ENCODE measurements around the gene PPT2. TPM values are rescaled to one million over a fixed set of nuclear protein-coding genes. Genes with fewer than 3 reads are reported as not detected.

Gene PPT2
- total and polyA plus RNA-seq, 2 of the 13 experiments (the other 11 are each of a cell fraction or from before 2014, with no cell fraction given): 39.2 to 61.8 TPM

DNA sequence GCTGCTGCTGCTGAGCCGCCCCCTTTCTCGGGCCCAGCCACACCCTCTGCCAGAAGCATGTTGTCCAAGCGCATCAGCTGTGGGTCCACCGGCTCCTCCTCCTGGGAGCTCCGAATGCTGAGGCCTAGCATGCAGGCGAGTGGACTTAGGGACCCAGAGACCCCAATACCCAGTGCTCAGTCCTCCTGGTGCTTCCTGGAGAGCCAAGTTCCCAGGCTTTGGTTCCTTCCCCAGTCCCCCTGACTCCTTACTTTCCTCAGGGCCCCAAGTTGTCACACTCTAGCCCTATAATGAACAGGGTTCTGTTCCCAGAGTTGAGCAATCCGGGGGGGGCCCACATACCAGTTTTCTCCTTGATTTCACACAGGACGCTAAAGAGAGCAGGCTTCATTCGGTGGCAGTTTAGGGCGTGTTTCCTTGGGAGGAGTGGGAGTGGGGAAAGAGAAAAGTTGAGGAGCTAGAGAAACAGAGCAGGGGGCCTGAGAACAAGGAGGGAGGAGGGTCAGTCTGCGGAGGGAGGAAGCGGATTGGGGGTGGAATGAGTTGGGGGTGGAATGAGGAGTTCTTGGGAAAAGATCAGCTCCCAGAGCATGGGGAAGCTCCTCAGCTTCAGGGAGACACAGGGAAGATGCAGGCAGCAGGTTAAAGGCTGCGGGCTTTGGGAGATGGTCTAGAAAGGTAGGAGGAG is 34.6 kb downstream of the PPT2 start (continued):
- TF ChIP-seq, protein P1, sequence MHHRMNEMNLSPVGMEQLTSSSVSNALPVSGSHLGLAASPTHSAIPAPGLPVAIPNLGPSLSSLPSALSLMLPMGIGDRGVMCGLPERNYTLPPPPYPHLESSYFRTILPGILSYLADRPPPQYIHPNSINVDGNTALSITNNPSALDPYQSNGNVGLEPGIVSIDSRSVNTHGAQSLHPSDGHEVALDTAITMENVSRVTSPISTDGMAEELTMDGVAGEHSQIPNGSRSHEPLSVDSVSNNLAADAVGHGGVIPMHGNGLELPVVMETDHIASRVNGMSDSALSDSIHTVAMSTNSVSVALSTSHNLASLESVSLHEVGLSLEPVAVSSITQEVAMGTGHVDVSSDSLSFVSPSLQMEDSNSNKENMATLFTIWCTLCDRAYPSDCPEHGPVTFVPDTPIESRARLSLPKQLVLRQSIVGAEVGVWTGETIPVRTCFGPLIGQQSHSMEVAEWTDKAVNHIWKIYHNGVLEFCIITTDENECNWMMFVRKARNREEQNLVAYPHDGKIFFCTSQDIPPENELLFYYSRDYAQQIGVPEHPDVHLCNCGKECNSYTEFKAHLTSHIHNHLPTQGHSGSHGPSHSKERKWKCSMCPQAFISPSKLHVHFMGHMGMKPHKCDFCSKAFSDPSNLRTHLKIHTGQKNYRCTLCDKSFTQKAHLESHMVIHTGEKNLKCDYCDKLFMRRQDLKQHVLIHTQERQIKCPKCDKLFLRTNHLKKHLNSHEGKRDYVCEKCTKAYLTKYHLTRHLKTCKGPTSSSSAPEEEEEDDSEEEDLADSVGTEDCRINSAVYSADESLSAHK (CRISPR knock-in tag; IDR thresholded peaks at IDR 0.05; ENCODE audit: borderline replicate concordance): no peak

DNA sequence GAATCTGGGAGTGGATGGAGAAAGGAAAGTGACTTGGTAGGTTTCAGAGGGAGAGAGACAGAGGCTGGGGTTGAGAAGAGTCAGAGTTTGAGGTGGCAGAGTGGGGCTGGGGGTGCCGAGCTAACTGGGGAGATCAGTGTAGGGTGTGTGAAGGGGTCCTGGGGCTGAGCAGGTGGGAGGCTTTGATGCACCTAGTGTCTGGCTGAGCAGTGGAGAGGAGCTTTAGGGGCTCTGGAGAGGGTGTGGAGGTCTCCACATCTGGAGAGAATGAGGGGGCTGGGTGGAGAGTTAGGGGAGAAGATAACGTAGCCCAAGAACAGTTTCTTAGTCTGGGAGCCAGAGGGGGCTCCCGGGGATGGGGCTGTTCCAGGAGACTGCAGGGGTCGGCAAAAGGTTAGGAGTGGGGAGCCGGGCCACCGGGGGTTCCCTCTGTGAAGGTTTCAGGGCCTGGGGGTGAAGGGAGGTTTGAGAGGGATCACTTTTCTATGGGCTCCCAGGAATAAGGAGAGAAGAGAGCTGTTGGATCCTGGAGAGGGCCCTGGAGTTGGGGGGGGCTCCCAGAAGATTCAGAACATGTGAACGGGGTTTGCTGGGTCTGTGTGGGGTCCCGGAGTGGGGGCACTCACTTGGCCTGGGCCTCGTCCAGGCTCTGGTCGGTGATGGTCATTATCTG is 35.3 kb downstream of the PPT2 start:
- H2AFZ ChIP-seq (ENCODE audit: low read length): no peak overlapping the region
- ChIA-PET CTCF (ENCODE audit: low intra/inter-chr PET ratio, low total read pairs) (no interaction called here), POLR2A (interaction anchor here (2.5 to 7.1 kb wide), 2 partner anchors 11 to 60 kb away, joined by 18 to 127 read pairs; partner anchors contain the start of genes AGPAT1, ATF6B, FKBPL and RNF5)
- peak overlapping the region; percentile 90 for H3K4me2 ChIP-seq (ENCODE audit: low read depth, low read length)
- no peaks in the 10 kb centered on the region; a peak in 1 of 5 replicates for H3K27me3 ChIP-seq (ENCODE audit: control insufficient read depth in 1 of 2, insufficient read depth in 2 of 2, low read length in 2 of 2)
- DNase-seq (ENCODE audit: low spot score) (no peak), FAIRE-seq (no peak), ATAC-seq (peak; percentile 10)
- peaks cover 36% of the 10 kb centered on the region for H3K4me1 ChIP-seq (ENCODE audit: insufficient read depth, low read length)
- H3K9me3 ChIP-seq (ENCODE audit: low read length): no peaks in the 10 kb centered on the region
- H3K79me2 ChIP-seq (ENCODE audit: insufficient read depth, low read length): peaks cover 15% of the 10 kb centered on the region
- peak overlapping the region; percentile 74 to 93 (median 79) for H3K4me3 ChIP-seq (replicated peaks in 1 of 3; ENCODE audit: insufficient read depth in 1 of 3, low read depth in 2 of 3, low read length in 3 of 3)
- intact Hi-C loops (cut with micrococcal nuclease; ENCODE audit: unreplicated experiment) (no loop called here), in situ Hi-C loops (cut with HindIII; ENCODE audit: extremely low pct_ligation_motif_present, low pct_unique_long_range_greater_than_20kb) (no loop called here)
- peak overlapping the region; percentile 90 for H3K9ac ChIP-seq (ENCODE audit: insufficient read depth, low read depth, low read length)
- peak overlapping the region; percentile 80 for H3K27ac ChIP-seq (ENCODE audit: extremely low read length, insufficient read depth, low read length)
- peaks cover 7 to 19% of the 10 kb centered on the region in 2 experiments for H3K36me3 ChIP-seq (replicated peaks in 1 of 2; ENCODE audit: control insufficient read depth in 1 of 2, insufficient read depth in 2 of 2, low read length in 2 of 2)
- H4K20me1 ChIP-seq (ENCODE audit: insufficient read depth, low read length): no peaks in the 10 kb centered on the region
- BruUV-seq (replicated peaks): no TSS peak
- 17% methylated on average over 8 of the region's 10 CpGs for WGBS (ENCODE audit: low lambda C conversion rate)
- TF ChIP-seq, protein P2, sequence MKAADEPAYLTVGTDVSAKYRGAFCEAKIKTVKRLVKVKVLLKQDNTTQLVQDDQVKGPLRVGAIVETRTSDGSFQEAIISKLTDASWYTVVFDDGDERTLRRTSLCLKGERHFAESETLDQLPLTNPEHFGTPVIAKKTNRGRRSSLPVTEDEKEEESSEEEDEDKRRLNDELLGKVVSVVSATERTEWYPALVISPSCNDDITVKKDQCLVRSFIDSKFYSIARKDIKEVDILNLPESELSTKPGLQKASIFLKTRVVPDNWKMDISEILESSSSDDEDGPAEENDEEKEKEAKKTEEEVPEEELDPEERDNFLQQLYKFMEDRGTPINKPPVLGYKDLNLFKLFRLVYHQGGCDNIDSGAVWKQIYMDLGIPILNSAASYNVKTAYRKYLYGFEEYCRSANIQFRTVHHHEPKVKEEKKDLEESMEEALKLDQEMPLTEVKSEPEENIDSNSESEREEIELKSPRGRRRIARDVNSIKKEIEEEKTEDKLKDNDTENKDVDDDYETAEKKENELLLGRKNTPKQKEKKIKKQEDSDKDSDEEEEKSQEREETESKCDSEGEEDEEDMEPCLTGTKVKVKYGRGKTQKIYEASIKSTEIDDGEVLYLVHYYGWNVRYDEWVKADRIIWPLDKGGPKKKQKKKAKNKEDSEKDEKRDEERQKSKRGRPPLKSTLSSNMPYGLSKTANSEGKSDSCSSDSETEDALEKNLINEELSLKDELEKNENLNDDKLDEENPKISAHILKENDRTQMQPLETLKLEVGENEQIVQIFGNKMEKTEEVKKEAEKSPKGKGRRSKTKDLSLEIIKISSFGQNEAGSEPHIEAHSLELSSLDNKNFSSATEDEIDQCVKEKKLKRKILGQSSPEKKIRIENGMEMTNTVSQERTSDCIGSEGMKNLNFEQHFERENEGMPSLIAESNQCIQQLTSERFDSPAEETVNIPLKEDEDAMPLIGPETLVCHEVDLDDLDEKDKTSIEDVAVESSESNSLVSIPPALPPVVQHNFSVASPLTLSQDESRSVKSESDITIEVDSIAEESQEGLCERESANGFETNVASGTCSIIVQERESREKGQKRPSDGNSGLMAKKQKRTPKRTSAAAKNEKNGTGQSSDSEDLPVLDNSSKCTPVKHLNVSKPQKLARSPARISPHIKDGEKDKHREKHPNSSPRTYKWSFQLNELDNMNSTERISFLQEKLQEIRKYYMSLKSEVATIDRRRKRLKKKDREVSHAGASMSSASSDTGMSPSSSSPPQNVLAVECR (CRISPR knock-in tag; IDR thresholded peaks at IDR 0.05; ENCODE audit: borderline replicate concordance): 0 out of 2 replicates have a peak, but pooled peaks have one; percentile 16
- 0 out of 2 replicates have a peak, but pooled peaks have one; percentile 38 for TF ChIP-seq KAT7 (CRISPR knock-in tag; IDR thresholded peaks at IDR 0.05; ENCODE audit: borderline replicate concordance)
- 0 out of 2 replicates have a peak, but pooled peaks have one; percentile 42 for TF ChIP-seq TBX2 (CRISPR knock-in tag; IDR thresholded peaks at IDR 0.05; ENCODE audit: borderline replicate concordance)
- TF ChIP-seq ETV6 (CRISPR knock-in tag; conservative IDR thresholded peaks at IDR 0.05): no peak
- TF ChIP-seq, protein P3, sequence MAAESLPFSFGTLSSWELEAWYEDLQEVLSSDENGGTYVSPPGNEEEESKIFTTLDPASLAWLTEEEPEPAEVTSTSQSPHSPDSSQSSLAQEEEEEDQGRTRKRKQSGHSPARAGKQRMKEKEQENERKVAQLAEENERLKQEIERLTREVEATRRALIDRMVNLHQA (CRISPR knock-in tag; IDR thresholded peaks at IDR 0.05): no peak
- no peak for TF ChIP-seq RBM39 (IDR thresholded peaks at IDR 0.05; ENCODE audit: low read depth, low read length, poor library complexity, severe bottlenecking)
- TF ChIP-seq, protein P4, sequence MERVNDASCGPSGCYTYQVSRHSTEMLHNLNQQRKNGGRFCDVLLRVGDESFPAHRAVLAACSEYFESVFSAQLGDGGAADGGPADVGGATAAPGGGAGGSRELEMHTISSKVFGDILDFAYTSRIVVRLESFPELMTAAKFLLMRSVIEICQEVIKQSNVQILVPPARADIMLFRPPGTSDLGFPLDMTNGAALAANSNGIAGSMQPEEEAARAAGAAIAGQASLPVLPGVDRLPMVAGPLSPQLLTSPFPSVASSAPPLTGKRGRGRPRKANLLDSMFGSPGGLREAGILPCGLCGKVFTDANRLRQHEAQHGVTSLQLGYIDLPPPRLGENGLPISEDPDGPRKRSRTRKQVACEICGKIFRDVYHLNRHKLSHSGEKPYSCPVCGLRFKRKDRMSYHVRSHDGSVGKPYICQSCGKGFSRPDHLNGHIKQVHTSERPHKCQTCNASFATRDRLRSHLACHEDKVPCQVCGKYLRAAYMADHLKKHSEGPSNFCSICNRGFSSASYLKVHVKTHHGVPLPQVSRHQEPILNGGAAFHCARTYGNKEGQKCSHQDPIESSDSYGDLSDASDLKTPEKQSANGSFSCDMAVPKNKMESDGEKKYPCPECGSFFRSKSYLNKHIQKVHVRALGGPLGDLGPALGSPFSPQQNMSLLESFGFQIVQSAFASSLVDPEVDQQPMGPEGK (CRISPR knock-in tag; IDR thresholded peaks at IDR 0.05): peak; percentile 85
- TF ChIP-seq NFKB2 (CRISPR knock-in tag; IDR thresholded peaks at IDR 0.05; ENCODE audit: borderline replicate concordance): 0 out of 2 replicates have a peak, but pooled peaks have one; percentile 27
- TF ChIP-seq SAP130 (CRISPR knock-in tag; IDR thresholded peaks at IDR 0.05; ENCODE audit: low read depth): no peak
